NT2/D1 (cell line): ENCODE data around the gene NARF.
"Not testable (repeated sequence)": the region's sequence is repeated elsewhere in the genome, so short reads cannot be mapped to it uniquely, and the experiment has no call there.

Experiments
- DNase-seq: peaks from one replicate; pipeline ENCODE4 v3.0.0-alpha.2; 2011; ENCODE audit warnings: low read depth, low spot score
- H3K27me3 ChIP-seq: 2 replicates; pipeline ENCODE4 v1.6.0; 2011; ENCODE audit warnings: mild to moderate bottlenecking; ENCODE audit not compliant: insufficient read length, insufficient read depth
- H3K36me3 ChIP-seq: 2 replicates; pipeline ENCODE4 v1.6.1; 2011; ENCODE audit warnings: mild to moderate bottlenecking, low read length, mixed read lengths; ENCODE audit not compliant: insufficient read depth, insufficient read length
- H3K4me1 ChIP-seq: 2 replicates; pipeline ENCODE4 v1.5.1; 2011; ENCODE audit not compliant: insufficient read depth, insufficient read length
- H3K4me3 ChIP-seq: 2 replicates; pipeline ENCODE4 v1.5.1; 2011; ENCODE audit warnings: low read depth; ENCODE audit not compliant: insufficient read length
- H3K9ac ChIP-seq: 2 replicates; pipeline ENCODE4 v1.6.0; 2011; ENCODE audit warnings: low read depth; ENCODE audit not compliant: insufficient read length
- H3K9me3 ChIP-seq: 2 replicates; pipeline ENCODE4 v1.5.1; 2011; ENCODE audit warnings: mild to moderate bottlenecking, low read length; ENCODE audit not compliant: insufficient read depth
- SUZ12 ChIP-seq: IDR thresholded peaks from 2 replicates; pipeline ENCODE4 v1.6.1; 2011; ENCODE audit not compliant: insufficient read length, insufficient read depth; ENCODE audit errors: extremely low read depth
- YY1 ChIP-seq: IDR thresholded peaks from 2 replicates; pipeline ENCODE4 v1.6.1; 2011; ENCODE audit not compliant: insufficient read length, insufficient read depth
- ZNF274 ChIP-seq: IDR thresholded peaks from 2 replicates; pipeline ENCODE4 v1.6.1; 2011; ENCODE audit warnings: mild to moderate bottlenecking, low read depth, low read length

The NARF gene

GRCh38 chr17:82534401-82534812 is 75.9 kb downstream of the NARF start:
- peaks cover 8% of the 10 kb centered on the region for H3K36me3 ChIP-seq
- H3K9ac ChIP-seq: no peak overlapping the region
- TF ChIP-seq YY1 (no peak), SUZ12 (no peak), ZNF274 (no peak)
- no peak for DNase-seq
- H3K4me1 ChIP-seq: peaks cover 15% of the 10 kb centered on the region
- H3K4me3 ChIP-seq: no peak overlapping the region
- H3K27me3 ChIP-seq: no peaks in the 10 kb centered on the region
- H3K9me3 ChIP-seq: no peaks in the 10 kb centered on the region

GRCh38 chr17:82536512-82537201 is 78.1 kb downstream of the NARF start:
- Histone ChIP-seq H3K4me1 (peaks cover 11% of the 10 kb centered on the region), H3K36me3 (peaks cover 13% of the 10 kb centered on the region), H3K4me3 (no peak overlapping the region), H3K9me3 (no peaks in the 10 kb centered on the region), H3K27me3 (no peaks in the 10 kb centered on the region), H3K9ac (peak overlapping the region; percentile 12)
- TF ChIP-seq YY1: no peak
- TF ChIP-seq ZNF274: no peak
- no peak for TF ChIP-seq SUZ12
- no peak for DNase-seq

GRCh38 chr17:82537228-82537627 is 78.7 kb downstream of the NARF start:
- peaks cover 11% of the 10 kb centered on the region for H3K4me1 ChIP-seq
- H3K9me3 ChIP-seq, H3K27me3 ChIP-seq, H3K4me3 ChIP-seq, DNase-seq, H3K9ac ChIP-seq: not testable (repeated sequence)
- peaks cover 13% of the 10 kb centered on the region for H3K36me3 ChIP-seq

- not testable (repeated sequence) for H3K27me3 ChIP-seq, H3K4me1 ChIP-seq
- H3K36me3 ChIP-seq: peaks cover 13% of the 10 kb centered on the region
Measured at GRCh38 chr17:82539076-82539475, 80.5 kb downstream of the NARF start.

More at GRCh38 chr17:82539076-82539475, 80.5 kb downstream of the NARF start:
- not testable (repeated sequence) for H3K4me3 ChIP-seq, H3K9ac ChIP-seq, H3K9me3 ChIP-seq, DNase-seq
